HFFc6 (cell line): ENCODE results near the gene PLA2G4E. TPM values are rescaled to one million over a fixed set of nuclear protein-coding genes. Genes with fewer than 3 reads are reported as not detected.

Experiments
- DNase-seq: peaks from one replicate; pipeline ENCODE4 v3.0.0-alpha.2; 2018
- H3K27ac Mint-ChIP-seq: 2 replicates; pipeline ENCODE4 v1.8.0; 2020; ENCODE audit warnings: mild to moderate bottlenecking, mixed read lengths
- H3K27me3 Mint-ChIP-seq: 2 replicates; pipeline ENCODE4 v1.8.0; 2021; ENCODE audit warnings: mild to moderate bottlenecking, moderate library complexity, mixed read lengths; ENCODE audit not compliant: insufficient read depth
- H3K36me3 Mint-ChIP-seq: 2 replicates; pipeline ENCODE4 v1.8.0; 2021; ENCODE audit warnings: low read depth, mixed read lengths
- H3K4me1 Mint-ChIP-seq: 2 replicates; pipeline ENCODE4 v1.8.0; 2020; ENCODE audit warnings: low read depth, mixed read lengths
- H3K4me3 Mint-ChIP-seq: 2 replicates; pipeline ENCODE4 v1.8.0; 2020; ENCODE audit warnings: mild to moderate bottlenecking, moderate library complexity, mixed read lengths
- H3K9me3 Mint-ChIP-seq: 2 replicates; pipeline ENCODE4 v1.8.0; 2020; ENCODE audit warnings: mild to moderate bottlenecking, mixed read lengths
- total RNA-seq, 6 experiments: library from RNA; stranded (reverse); fragmentation: NEBNext Ultra II Directional; extraction: Animal tissue kit (Norgen Biotek cat#: 25700); gene quantifications; 2 replicates in 1 of 6; 3 replicates in 5 of 6; pipeline ENCODE4 v1.2.3, GENCODE V29; 2021
- TF ChIP-seq, protein P1 (sequence below): fragments of 200-600 bp; sonication (generic); IDR thresholded peaks from 2 replicates; pipeline ENCODE4 v1.5.0; 2021; ENCODE audit warnings: antibody characterized with exemption, mild to moderate bottlenecking

The PLA2G4E gene
- total RNA-seq, 6 experiments from 2014 or later, result not detected

DNA sequence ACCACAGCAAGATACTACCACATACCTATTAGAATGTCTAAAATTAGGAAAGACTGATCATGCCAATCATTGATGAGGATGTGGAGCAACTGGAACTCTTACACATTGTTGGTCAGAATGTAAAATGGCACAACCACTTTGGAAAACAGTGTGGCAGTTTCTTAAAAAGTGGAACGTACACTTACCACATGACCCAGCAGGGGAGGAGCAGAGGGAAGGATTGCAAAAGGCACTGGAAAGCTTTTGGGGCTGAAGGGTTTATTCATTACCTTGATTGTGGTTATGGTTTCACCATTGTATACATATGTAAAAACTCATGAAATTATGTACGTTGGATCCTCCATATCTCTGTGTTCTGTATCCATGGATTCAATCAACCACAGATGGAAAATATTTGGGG lies 45.2 kb downstream of the PLA2G4E start:
- DNase-seq, result no peak
- Mint-ChIP-seq H3K4me1 (peaks cover 21% of the 10 kb centered on the region), H3K27ac (no peak overlapping the region), H3K9me3 (no peaks in the 10 kb centered on the region), H3K27me3 (peaks cover 8% of the 10 kb centered on the region), H3K4me3 (no peak overlapping the region), H3K36me3 (no peaks in the 10 kb centered on the region)
- TF ChIP-seq, protein P1, sequence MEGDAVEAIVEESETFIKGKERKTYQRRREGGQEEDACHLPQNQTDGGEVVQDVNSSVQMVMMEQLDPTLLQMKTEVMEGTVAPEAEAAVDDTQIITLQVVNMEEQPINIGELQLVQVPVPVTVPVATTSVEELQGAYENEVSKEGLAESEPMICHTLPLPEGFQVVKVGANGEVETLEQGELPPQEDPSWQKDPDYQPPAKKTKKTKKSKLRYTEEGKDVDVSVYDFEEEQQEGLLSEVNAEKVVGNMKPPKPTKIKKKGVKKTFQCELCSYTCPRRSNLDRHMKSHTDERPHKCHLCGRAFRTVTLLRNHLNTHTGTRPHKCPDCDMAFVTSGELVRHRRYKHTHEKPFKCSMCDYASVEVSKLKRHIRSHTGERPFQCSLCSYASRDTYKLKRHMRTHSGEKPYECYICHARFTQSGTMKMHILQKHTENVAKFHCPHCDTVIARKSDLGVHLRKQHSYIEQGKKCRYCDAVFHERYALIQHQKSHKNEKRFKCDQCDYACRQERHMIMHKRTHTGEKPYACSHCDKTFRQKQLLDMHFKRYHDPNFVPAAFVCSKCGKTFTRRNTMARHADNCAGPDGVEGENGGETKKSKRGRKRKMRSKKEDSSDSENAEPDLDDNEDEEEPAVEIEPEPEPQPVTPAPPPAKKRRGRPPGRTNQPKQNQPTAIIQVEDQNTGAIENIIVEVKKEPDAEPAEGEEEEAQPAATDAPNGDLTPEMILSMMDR, result no peak

DNA sequence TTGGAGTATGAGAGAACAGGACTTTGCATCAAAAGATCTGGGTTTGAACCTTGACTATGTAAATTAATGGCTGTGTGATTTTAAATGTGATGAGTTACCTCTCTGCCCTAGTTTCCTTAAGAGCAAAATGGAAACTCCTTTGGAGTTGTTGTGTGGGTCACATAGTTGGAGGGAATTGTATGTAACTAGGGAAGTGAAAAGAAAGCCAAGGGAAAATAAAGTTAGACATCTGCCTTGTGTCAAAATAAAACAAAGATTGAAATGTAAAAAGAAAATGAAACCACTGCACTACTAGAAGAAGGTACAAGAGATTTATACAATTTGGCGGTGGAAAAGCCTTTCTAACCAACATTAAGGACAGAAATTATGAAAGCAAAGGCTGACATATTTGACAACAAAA lies 46.8 kb downstream of the PLA2G4E start:
- no peak overlapping the region for H3K27ac Mint-ChIP-seq
- H3K27me3 Mint-ChIP-seq, result peaks cover 10% of the 10 kb centered on the region
- H3K36me3 Mint-ChIP-seq, result no peaks in the 10 kb centered on the region
- DNase-seq, result no peak
- no peak overlapping the region for H3K4me3 Mint-ChIP-seq
- TF ChIP-seq, protein P1, result no peak
- H3K4me1 Mint-ChIP-seq, result peaks cover 22% of the 10 kb centered on the region
- H3K9me3 Mint-ChIP-seq, result no peaks in the 10 kb centered on the region

DNA sequence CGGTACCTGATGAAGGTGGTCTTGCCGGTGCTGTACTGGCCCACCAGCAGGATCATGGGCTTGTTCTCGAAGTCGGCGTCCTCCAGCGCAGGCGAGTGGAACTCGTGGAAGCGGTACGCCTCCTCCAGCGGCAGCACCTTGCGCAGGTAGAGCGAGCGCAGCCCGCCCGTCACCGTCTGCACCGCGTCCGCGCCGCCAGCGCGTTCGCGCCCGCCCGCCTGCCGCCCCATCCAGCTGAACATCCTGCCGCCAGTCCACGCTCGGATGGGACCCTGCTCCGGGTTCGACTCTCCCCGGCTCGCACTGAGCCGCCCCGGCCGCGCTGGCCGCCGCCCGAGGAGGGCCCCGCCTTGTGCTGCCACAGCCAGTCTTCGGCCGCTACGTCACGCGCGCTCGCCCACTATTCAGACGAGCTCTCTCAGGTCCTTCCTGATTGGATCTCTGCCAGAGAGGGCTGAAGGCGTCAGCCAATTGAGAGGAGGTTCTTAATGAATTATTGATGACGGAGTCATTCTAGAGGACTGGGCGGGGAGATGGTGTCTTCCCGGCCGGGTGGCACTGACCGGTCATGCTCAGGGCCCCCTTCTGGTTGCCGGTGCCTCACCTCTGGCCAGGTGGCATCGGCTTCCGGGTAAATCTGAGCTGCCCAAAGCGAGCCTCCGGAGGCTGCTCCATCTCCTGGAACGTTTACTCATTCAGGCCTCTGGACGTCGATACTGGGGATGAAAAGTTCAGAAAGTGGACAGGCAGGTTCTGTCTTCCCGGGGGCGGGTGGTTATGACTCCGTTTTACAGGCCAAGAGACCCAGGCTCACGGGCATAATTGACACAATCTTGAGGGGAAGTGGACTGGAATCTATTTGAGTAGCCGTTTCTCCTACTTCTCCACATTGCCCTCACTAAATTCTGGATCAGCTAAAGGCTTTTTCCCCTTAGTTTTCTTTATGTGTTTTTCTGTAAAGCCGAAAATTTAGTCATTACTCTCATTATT lies 48.3 kb downstream of the PLA2G4E start, which contains the start of gene EHD4:
Gene EHD4, minus strand, starts transcription at position 305 of the 990 bp plus-strand sequence. Its CDS starts 63 bp downstream, at position 242.
- peak; percentile 99 for DNase-seq

DNA sequence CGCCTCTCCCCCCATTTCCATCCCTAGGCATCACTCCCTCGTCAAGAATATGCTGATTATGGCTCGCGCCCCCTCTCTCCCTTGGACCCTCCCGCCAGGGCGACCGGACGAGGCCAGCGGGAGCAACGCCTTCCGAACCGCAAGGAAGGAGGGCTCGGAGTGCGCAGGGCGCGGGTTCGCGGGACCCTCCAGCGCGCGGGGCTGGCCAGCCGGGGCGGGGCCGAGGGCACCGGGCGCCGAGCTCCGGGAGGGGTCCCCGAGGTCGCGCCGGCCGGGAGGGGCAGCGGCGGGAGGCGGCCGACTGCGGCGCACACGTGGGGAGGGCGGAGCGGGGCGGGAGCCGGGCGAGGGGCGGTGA lies 49.0 kb downstream of the PLA2G4E start:
- Mint-ChIP-seq H3K27ac (peak overlapping the region; percentile 77), H3K27me3 (peaks cover 7% of the 10 kb centered on the region), H3K4me1 (peaks cover 39% of the 10 kb centered on the region), H3K9me3 (no peaks in the 10 kb centered on the region), H3K4me3 (peak overlapping the region; percentile 90), H3K36me3 (no peaks in the 10 kb centered on the region)
- DNase-seq, result no peak
- TF ChIP-seq, protein P1, result no peak

More for the DNA sequence above, 48.3 kb downstream of the PLA2G4E start, which contains the start of gene EHD4:
- TF ChIP-seq, protein P1, result peak; percentile 66
- peaks cover 10% of the 10 kb centered on the region for H3K27me3 Mint-ChIP-seq
- no peaks in the 10 kb centered on the region for H3K9me3 Mint-ChIP-seq
- no peaks in the 10 kb centered on the region for H3K36me3 Mint-ChIP-seq
- H3K4me1 Mint-ChIP-seq, result peaks cover 37% of the 10 kb centered on the region
- H3K27ac Mint-ChIP-seq, result peak within 1 kb of the TSS; percentile 87
- H3K4me3 Mint-ChIP-seq, result peak within 1 kb of the TSS; percentile 90

DNA sequence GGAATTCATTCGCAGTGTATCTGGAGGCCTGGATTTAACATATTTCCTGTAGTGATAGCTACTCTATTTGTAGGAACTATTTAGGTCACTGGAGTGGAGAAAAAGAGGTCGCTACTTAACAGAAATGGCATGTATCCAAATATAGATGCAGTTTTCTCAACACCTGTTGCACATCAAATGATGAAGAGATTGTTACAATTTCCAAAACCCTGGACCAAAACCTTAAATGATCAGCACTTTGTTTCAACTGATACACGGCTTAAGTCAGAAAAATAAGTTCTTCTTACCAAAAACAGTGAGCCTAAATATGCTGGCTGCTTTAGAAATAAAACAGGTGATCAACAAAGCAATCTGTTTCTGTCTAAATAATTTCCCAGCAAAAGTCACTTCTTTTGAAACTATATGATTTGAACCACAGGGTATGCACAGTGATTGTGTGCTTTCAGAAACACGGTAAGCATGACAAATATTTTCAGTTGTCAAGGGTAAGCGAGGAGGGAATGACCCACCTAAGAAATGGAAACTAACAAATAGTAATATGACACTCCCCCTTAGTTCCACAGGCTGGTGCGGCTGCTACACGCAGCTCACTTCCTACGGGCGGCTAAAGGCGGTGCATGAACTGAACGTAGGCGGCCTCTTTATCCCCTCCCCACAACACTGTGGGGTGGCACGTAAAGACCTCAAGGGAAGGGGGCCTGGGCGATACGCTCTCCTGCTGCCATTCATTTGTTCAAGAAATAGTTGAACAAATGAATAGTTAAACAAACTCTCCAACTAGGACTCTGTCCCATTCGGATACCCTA lies 49.5 kb downstream of the PLA2G4E start:
- Mint-ChIP-seq H3K36me3 (no peaks in the 10 kb centered on the region), H3K4me3 (peak overlapping the region; percentile 89), H3K27ac (peak overlapping the region; percentile 77), H3K4me1 (peaks cover 39% of the 10 kb centered on the region), H3K9me3 (no peaks in the 10 kb centered on the region), H3K27me3 (peaks cover 7% of the 10 kb centered on the region)
- DNase-seq, result peak; percentile 35
- TF ChIP-seq, protein P1, result no peak
